HG02943 (cell line): ENCODE measurements around the gene SOSTDC1.
"Not testable (repeated sequence)": the region's sequence is repeated elsewhere in the genome, so short reads cannot be mapped to it uniquely, and the experiment has no call there.

Experiments used
- ATAC-seq: cut with Tn5 transposase; IDR thresholded peaks from one replicate; pipeline ENCODE4 v1.9.1; 2021; ENCODE audit warnings: mild to moderate bottlenecking, low read depth, moderate library complexity; ENCODE audit not compliant: unreplicated experiment

Gene SOSTDC1, protein sequence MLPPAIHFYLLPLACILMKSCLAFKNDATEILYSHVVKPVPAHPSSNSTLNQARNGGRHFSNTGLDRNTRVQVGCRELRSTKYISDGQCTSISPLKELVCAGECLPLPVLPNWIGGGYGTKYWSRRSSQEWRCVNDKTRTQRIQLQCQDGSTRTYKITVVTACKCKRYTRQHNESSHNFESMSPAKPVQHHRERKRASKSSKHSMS

DNA sequence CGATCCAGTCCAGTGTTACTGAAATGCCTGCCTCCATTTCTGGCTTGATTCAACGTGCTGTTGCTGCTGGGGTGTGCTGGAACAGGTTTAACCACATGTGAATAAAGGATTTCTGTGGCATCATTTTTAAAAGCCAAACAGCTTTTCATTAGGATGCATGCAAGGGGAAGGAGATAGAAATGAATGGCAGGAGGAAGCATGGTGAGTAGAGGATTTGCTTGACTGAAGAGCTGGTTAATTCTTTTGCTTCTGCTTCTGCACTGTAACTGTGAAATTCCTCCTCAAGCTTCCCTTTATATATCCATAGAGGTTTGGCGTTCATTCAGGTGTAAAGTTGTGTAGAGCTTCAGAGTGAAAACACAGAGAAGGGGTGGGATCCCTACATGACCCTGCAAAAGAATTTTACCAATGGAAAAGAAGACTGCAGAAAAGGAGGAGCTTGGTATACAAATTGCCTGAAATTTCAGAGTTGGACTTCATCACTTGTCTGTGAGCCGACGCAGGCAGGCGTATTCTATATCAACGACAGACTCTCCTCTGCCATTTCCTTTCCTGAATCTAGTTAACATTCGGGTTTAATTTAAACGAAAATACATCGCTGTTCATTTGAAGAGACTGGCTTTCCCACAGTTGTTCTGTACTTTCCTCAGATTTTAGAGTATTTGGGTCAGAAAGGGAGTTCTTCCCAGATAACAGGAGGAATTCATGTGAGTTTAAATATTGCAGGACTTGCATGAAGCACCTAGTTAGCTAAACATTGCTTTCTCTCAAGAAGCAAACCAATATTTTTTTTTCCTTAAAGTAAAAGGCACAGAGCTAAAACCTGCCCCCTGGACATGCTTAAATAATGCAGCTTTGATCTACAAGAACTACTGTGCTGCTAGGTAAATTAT is at the start of gene SOSTDC1:
Gene SOSTDC1, minus strand, starts transcription at position 270 of the 893 bp plus-strand sequence. Its CDS starts 70 bp downstream, at position 200.
- ATAC-seq: no peak

- no peak for ATAC-seq
Observed at GRCh38 chr7:16514729-16515128, 49.2 kb upstream of the SOSTDC1 start.

- no peak for ATAC-seq
Observed at GRCh38 chr7:16514271-16514670, 48.7 kb upstream of the SOSTDC1 start.

DNA sequence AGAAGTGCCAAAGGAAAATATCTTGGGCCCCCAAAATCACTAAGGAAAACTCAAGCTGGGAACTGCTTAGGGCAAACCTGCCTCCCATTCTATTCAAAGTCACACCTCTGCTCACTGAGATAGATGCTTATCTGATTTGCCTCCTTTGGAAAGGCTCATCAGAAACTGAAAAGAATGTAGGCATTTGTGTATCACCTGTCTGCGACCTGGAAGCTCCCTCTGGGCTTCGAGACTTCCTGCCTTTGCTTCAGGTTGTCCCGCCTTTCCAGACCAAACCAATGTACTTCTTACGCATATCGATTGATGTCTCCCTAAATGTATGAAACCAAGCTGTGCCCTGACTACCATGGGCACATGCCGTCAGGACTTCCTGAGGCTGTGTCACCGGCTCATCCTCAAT is 46.6 kb upstream of the SOSTDC1 start:
- no peak for ATAC-seq

DNA sequence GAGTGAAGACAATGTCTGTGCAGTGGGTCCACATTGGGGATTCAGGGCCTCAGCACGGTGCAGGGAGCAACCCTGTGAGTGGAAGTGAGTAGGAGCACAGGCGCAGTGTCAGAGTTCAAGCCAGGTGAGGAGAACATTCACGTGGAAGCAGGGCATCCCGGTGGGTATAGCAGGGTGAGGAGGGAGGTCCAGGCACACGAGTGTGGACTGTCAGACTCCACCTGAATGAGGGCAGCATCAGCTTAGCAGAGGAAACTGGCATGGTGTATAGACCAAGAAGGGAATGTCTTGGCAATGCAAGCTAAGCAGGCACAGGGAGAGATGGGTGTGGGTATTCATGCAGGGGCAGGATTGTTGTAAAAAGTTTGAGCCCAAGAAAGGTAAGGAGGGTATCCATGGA is 45.8 kb upstream of the SOSTDC1 start:
- ATAC-seq: no peak

DNA sequence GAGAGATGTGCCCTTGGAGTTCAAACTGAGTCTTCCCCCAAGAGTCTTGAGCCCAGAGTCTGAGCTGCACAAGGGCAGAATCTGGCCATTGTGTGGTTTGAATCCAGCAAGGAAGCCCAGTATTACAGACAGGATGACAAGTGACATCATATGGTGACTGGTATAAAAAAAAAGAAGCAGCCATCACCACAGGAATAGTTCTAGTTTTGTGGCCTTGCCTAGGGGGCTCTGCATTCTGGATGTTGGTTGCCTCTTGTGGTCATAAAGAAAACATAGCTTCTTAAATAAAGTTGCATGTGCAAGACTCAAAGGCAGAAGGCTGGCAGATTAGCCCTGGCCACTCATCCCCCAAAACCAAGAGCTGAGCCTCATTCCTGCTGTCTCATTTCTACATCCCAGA is 44.3 kb upstream of the SOSTDC1 start:
- no peak for ATAC-seq

GRCh38 chr7:16506422-16506821 is 40.9 kb upstream of the SOSTDC1 start:
- not testable (repeated sequence) for ATAC-seq

- ATAC-seq: no peak
Observed at GRCh38 chr7:16504019-16504418, 38.5 kb upstream of the SOSTDC1 start.

- ATAC-seq: no peak
Observed at GRCh38 chr7:16502303-16502702, 36.8 kb upstream of the SOSTDC1 start.

DNA sequence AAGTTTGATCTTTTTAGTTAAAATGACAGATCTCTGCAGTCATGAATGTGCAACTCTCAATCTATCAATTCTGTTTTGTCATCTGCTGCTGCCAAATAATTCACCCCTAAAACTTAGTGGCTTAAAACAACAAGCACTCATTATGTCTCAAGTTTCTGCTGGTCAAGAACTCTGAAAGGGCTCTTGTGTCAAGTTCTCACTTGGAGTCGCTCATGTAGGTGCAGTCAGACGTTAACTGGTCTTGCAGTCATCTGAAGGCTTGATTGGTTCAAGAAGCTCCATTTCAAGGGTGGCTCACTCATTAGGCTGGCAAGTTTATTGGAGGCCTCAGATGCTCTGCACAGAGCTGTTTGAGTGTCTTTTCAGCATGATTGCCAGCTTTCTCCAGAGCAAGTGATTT is 32.6 kb upstream of the SOSTDC1 start:
- ATAC-seq: no peak

DNA sequence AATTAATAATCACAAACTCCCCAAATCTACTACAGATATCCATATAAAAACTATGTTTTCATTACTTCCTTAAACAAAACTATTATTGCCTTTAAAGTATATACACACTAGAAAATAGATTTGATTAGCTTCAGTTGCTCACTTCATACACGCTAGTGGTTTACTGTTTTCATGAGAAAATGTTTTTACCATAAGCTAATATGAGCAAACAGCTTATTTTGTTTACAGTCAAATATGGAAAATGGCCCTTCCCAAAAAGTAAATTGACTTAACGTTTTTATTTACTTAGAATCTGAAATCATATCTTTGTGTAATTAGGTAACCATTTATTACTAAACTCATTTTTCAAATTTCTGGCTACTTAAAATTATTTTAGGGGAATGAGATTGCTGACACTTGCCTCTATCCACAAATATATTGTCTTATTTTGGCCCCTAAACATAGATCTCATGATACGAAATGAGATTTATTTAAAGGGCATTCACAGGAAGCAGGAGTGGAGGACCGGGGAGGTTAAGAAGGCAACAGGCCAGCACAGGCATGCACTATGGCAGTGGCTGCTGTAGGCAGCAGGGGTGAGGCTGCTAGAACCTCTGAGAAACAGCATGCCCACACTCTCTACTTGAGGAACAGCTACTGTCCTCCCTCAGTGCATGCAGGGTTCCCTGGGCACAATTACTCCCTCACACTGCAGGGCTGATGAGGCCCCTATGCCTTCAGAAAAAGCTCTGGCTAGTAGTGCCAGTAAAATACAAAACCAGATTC is 29.6 kb upstream of the SOSTDC1 start:
- ATAC-seq: no peak

DNA sequence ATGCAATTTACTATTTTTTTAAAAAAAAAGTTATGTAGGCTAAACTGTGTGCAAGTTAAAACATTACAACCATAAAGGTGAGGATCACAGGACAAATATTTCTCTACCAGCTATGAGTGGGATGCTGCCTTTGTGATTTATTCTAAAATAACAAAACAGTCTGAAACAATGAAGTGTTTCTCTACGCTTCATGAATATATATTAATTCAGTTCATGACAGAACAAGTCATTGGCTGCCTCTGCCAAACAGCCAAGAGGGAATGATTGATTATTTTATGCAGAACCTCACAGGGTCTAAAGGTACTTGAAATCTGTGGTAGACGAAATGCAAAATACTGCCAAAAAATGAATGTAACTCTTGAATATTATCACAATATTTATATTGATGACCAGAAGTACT is 29.0 kb upstream of the SOSTDC1 start:
- ATAC-seq: no peak

- no peak for ATAC-seq
Observed at GRCh38 chr7:16493266-16493665, 27.7 kb upstream of the SOSTDC1 start.

GRCh38 chr7:16492513-16493062 is 27.1 kb upstream of the SOSTDC1 start:
- no peak for ATAC-seq

DNA sequence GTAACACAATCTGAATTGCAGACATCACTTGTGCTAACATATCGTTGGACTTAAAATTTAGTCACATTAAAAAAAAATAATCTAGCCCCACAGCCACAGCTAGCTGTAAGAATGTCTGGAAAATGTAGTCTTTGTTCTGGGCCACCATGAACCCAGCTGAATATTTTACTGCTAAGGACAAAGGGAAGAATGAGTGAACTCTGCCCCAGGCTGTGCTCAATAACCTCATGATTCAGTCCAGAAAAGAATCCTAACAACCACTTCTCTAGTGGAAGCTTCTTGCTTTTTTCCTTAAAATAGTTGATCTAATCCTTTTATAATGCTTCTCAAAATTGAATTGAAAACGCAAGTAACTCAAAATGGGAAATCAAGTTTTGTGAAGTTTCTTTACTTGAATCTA is 25.6 kb upstream of the SOSTDC1 start:
- ATAC-seq: no peak

DNA sequence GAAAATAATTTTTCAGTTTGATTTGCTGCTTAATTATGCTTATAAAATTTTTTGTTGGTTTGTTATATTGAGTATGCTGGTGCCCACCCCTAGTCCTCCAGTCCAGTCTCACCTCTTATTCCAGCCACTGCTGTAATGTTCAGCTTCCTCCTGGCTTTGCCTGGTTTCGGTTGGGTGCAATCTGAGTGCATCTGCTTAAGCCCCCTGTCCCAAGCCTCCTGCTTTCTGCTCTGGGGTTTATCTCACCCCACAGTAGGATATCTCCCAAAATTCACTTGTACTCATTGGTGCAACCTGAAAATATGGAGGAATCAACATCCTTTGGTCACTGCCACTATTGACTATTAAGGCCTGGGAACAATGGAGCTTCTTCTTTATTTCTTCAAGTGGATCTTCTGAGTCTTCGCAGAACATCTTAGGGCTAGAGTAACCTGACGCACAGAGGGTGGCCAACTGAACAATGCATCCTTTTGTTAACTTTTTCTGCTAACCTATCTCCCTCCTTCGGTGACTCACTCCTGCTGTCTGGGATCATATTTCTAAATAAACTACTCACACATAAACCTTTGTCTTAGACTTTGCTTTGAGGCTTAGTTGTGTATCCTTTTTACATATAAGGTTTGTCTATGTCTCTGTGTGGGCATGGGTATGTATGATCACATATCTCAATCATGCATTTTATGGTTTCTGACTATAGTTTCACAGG is 19.1 kb upstream of the SOSTDC1 start:
- ATAC-seq: no peak

- ATAC-seq: no peak
Observed at GRCh38 chr7:16479591-16479990, 14.1 kb upstream of the SOSTDC1 start.

DNA sequence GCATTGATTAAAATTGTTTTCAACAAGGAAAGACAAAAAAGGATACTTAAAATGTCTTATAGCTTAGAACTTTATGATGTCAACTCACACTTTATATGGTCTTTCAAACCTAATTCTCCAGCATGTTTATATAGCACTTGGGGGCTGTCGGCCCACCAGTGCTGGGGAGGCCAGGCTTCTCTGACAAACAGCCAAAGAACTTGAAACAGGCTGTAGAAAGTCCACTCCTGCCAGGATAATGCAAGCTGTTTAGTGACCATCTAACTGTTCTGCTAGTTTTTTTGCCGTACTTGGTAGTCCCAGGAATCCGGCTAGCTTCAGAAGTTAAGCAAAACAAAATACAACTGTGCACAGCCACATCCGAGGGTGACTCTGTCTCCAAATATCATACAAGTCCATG is 13.6 kb upstream of the SOSTDC1 start:
- no peak for ATAC-seq

- ATAC-seq: no peak
Observed at GRCh38 chr7:16471933-16472332, 6.4 kb upstream of the SOSTDC1 start.

GRCh38 chr7:16463949-16464715 is 1.4 kb downstream of the SOSTDC1 start:
- ATAC-seq: no peak
